Mesenteric fat pad (tissue), 1 donor: Measurements from ENCODE around the gene FAM120A. TPM values are rescaled to one million over a fixed set of nuclear protein-coding genes. Genes with fewer than 3 reads are reported as not detected.
"Not testable (repeated sequence)": the region's sequence is repeated elsewhere in the genome, so short reads cannot be mapped to it uniquely, and the experiment has no call there.

ENCODE experiments used
- DNase-seq: peaks from one replicate; pipeline ENCODE4 v3.0.0-alpha.2; 2020; ENCODE audit warnings: low spot score
- total RNA-seq: library from RNA; stranded (reverse); fragmentation: NEBNext Ultra II Directional; extraction: Animal tissue kit (Norgen Biotek cat#: 25700); gene quantifications from one replicate; pipeline ENCODE4 v1.2.1, GENCODE V29; 2021
- donor health status: DM: yes; HTN: yes; CAD: no.

Gene FAM120A
- total RNA-seq, 1 donor from 2014 or later, result 98.0 TPM

- DNase-seq, result no peak
Measured at GRCh38 chr9:93508207-93508606, 56.7 kb downstream of the FAM120A start.

- DNase-seq, result no peak
Measured at GRCh38 chr9:93509084-93509483, 57.6 kb downstream of the FAM120A start.

- no peak for DNase-seq
Measured at GRCh38 chr9:93510041-93510440, 58.6 kb downstream of the FAM120A start.

GRCh38 chr9:93511228-93511627 lies 59.7 kb downstream of the FAM120A start:
- not testable (repeated sequence) for DNase-seq

- DNase-seq, result not testable (repeated sequence)
Measured at GRCh38 chr9:93512170-93512812, 60.8 kb downstream of the FAM120A start.

GRCh38 chr9:93513606-93514005 lies 62.1 kb downstream of the FAM120A start:
- DNase-seq, result no peak

- DNase-seq, result no peak
Measured at GRCh38 chr9:93517331-93517730, 65.8 kb downstream of the FAM120A start.

GRCh38 chr9:93520523-93520922 lies 69.0 kb downstream of the FAM120A start:
- DNase-seq, result no peak

- DNase-seq, result no peak
Measured at GRCh38 chr9:93522736-93523135, 71.3 kb downstream of the FAM120A start.

- DNase-seq, result no peak
Measured at GRCh38 chr9:93523518-93524144, 72.1 kb downstream of the FAM120A start.

GRCh38 chr9:93525476-93525875 lies 74.0 kb downstream of the FAM120A start:
- no peak for DNase-seq

- no peak for DNase-seq
Measured at GRCh38 chr9:93531374-93531773, 79.9 kb downstream of the FAM120A start.

- DNase-seq, result no peak
Measured at GRCh38 chr9:93532141-93532540, 80.7 kb downstream of the FAM120A start.

- DNase-seq, result no peak
Measured at GRCh38 chr9:93533863-93534262, 82.4 kb downstream of the FAM120A start.

GRCh38 chr9:93536167-93536566 lies 84.7 kb downstream of the FAM120A start:
- no peak for DNase-seq

GRCh38 chr9:93536874-93537273 lies 85.4 kb downstream of the FAM120A start:
- no peak for DNase-seq

GRCh38 chr9:93540305-93540704 lies 88.8 kb downstream of the FAM120A start:
- no peak for DNase-seq

- no peak for DNase-seq
Measured at GRCh38 chr9:93541005-93541404, 89.5 kb downstream of the FAM120A start.

GRCh38 chr9:93541581-93542349 lies 90.3 kb downstream of the FAM120A start:
- no peak for DNase-seq

GRCh38 chr9:93543117-93543516 lies 91.6 kb downstream of the FAM120A start:
- no peak for DNase-seq

GRCh38 chr9:93546356-93546755 lies 94.9 kb downstream of the FAM120A start:
- no peak for DNase-seq

GRCh38 chr9:93549611-93550010 lies 98.1 kb downstream of the FAM120A start:
- DNase-seq, result no peak
